Astrocyte of the cerebellum (primary cell): ENCODE data around the gene STK38.

Experiments
- DNase-seq: peaks from one replicate; pipeline ENCODE4 v3.0.0-alpha.2; 2011; ENCODE audit warnings: low read depth
- H3K4me3 ChIP-seq: 2 replicates; pipeline ENCODE4 v1.5.1; 2011; ENCODE audit warnings: mild to moderate bottlenecking, low read depth, low read length, moderate library complexity
- in situ Hi-C: cut with HindIII; loops from 2 replicates; pipeline ENCODE4 v1.10.0; 2017; ENCODE audit warnings: low sequenced_read_pairs
- TF ChIP-seq, protein P1 (sequence below): IDR thresholded peaks from 2 replicates; pipeline ENCODE4 v1.5.1; 2012; ENCODE audit warnings: low read length, low read depth, moderate library complexity, mild to moderate bottlenecking; ENCODE audit errors: missing control alignments

STK38 gene

DNA sequence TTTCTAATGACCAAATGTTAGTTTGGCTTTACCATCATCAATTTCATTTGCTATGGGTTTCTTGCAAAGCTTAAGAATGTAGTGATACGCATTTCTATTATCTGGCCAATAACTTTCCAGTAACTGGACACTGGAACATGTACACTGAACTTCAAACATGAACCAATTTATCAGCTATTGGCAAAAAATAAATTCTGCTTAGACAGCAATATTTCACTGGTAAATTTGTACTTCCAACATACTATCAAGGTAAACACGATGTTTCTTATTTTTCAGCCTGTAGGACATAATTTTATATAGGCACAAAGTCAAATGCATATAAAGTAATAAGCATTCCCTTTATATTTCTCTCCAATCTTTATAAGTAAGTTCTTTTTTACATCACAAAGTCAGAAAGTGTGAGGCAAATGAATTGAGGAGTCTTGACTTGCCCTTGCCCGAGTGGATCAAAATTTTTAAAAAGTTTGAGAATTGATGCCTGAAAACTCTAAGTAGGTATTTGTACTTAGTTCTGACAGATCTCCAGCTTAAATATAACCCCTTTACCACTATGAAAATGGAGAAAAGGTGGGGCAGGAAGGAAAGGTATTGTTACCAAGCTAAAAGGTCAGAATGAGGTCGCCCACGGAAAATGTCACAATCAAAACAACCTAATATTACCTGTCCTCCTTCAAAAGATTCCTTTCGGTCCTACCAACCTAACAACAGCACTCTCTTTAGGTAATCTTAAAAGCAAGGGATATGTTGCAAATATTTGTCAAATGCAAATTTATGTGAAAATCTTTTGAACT, 41.3 kb downstream of the STK38 start:
- TF ChIP-seq, protein P1, sequence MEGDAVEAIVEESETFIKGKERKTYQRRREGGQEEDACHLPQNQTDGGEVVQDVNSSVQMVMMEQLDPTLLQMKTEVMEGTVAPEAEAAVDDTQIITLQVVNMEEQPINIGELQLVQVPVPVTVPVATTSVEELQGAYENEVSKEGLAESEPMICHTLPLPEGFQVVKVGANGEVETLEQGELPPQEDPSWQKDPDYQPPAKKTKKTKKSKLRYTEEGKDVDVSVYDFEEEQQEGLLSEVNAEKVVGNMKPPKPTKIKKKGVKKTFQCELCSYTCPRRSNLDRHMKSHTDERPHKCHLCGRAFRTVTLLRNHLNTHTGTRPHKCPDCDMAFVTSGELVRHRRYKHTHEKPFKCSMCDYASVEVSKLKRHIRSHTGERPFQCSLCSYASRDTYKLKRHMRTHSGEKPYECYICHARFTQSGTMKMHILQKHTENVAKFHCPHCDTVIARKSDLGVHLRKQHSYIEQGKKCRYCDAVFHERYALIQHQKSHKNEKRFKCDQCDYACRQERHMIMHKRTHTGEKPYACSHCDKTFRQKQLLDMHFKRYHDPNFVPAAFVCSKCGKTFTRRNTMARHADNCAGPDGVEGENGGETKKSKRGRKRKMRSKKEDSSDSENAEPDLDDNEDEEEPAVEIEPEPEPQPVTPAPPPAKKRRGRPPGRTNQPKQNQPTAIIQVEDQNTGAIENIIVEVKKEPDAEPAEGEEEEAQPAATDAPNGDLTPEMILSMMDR = no peak
- no peak overlapping the region for H3K4me3 ChIP-seq
- DNase-seq = no peak
- in situ Hi-C loops = no loop called here

DNA sequence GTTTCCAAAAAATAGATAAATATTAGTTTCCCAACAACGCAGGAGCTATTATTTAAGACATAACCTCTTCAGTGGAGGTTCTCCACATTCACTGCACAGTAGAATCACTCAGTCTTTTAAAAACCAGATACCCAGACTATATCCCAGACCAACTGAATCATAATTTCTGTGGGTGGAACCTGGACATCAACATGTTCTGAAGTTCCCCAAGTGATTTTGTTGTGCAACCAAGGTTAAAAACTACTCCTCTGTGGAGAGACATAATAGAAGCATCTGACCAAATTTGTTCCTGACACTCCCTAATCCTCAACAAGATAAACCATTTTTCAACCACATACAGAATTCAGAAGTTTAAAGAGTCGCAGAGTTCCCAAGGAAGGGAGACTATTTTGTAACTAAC, 42.3 kb downstream of the STK38 start:
- TF ChIP-seq, protein P1 = no peak
- in situ Hi-C loops = no loop called here
- DNase-seq = no peak
- no peak overlapping the region for H3K4me3 ChIP-seq

GRCh38 chr6:36504181-36504580, 43.1 kb downstream of the STK38 start:
- DNase-seq = no peak
- in situ Hi-C loops = no loop called here
- no peak overlapping the region for H3K4me3 ChIP-seq
- TF ChIP-seq, protein P1 = no peak

DNA sequence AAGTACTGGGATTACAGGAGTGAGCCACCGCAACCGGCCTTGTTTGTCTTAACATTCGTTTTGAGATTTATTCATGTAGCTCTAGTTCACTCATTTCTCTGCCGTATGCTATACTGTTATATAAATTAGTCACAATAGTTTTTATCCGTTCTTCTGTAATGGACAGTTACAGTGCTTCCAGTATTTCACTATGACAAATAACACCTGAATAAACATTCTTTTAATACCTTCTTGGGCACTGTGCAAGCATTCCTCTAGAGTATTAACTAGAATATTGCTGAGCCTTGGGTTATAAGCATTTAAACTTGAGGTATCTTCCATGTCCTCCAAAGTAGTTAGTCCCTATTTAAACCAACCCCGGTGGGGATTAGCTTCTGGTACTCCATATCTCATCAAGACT, 45.6 kb downstream of the STK38 start:
- TF ChIP-seq, protein P1 = no peak
- no peak for DNase-seq
- in situ Hi-C loops = no loop called here
- H3K4me3 ChIP-seq = no peak overlapping the region

- in situ Hi-C loops = no loop called here
- DNase-seq = no peak
- H3K4me3 ChIP-seq = no peak overlapping the region
- TF ChIP-seq, protein P1 = no peak
Measured at GRCh38 chr6:36499918-36500317, 47.4 kb downstream of the STK38 start.

- in situ Hi-C loops = no loop called here
- DNase-seq = no peak
- TF ChIP-seq, protein P1 = no peak
- no peak overlapping the region for H3K4me3 ChIP-seq
Measured at GRCh38 chr6:36495086-36495485, 52.2 kb downstream of the STK38 start.
